ENCODE results near the gene PELO.
"Not testable (repeated sequence)": the region's sequence is repeated elsewhere in the genome, so short reads cannot be mapped to it uniquely, and the experiment has no call there.

Gene PELO

GRCh38 chr5:52787600-52788504, at the start of gene PELO, which contains the start of gene ITGA1:
Gene PELO, plus strand, starts transcription at chr5:52787916. Its CDS starts 12,479 bp downstream, at chr5:52800395.
Gene ITGA1, plus strand, starts transcription at chr5:52787916. Its CDS starts 438 bp downstream, at chr5:52788354.
- DNase-seq (ENCODE audit: low spot score), result no peak

- no peak for DNase-seq (ENCODE audit: low spot score)
These were observed 49.6 kb upstream of the PELO start for GRCh38 chr5:52738095-52738506.

GRCh38 chr5:52740007-52740406, 47.7 kb upstream of the PELO start:
- no peak for DNase-seq (ENCODE audit: low spot score)

GRCh38 chr5:52743012-52743411, 44.7 kb upstream of the PELO start:
- no peak for DNase-seq (ENCODE audit: low spot score)

- DNase-seq (ENCODE audit: low spot score), result no peak
These were observed 44.2 kb upstream of the PELO start for GRCh38 chr5:52743529-52743928.

GRCh38 chr5:52743970-52744369, 43.7 kb upstream of the PELO start:
- no peak for DNase-seq (ENCODE audit: low spot score)

GRCh38 chr5:52744867-52745458, 42.8 kb upstream of the PELO start:
- not testable (repeated sequence) for DNase-seq (ENCODE audit: low spot score)

- DNase-seq (ENCODE audit: low spot score), result no peak
These were observed 41.2 kb upstream of the PELO start for GRCh38 chr5:52746539-52746938.

GRCh38 chr5:52748590-52748989, 39.1 kb upstream of the PELO start:
- no peak for DNase-seq (ENCODE audit: low spot score)

- no peak for DNase-seq (ENCODE audit: low spot score)
These were observed 38.0 kb upstream of the PELO start for GRCh38 chr5:52749666-52750065.

- no peak for DNase-seq (ENCODE audit: low spot score)
These were observed 36.6 kb upstream of the PELO start for GRCh38 chr5:52751137-52751536.

- no peak for DNase-seq (ENCODE audit: low spot score)
These were observed 33.7 kb upstream of the PELO start for GRCh38 chr5:52754051-52754450.

- DNase-seq (ENCODE audit: low spot score), result no peak
These were observed 30.2 kb upstream of the PELO start for GRCh38 chr5:52757527-52757926.

GRCh38 chr5:52758014-52758413, 29.7 kb upstream of the PELO start:
- no peak for DNase-seq (ENCODE audit: low spot score)

GRCh38 chr5:52759331-52759730, 28.4 kb upstream of the PELO start:
- DNase-seq (ENCODE audit: low spot score), result no peak

- no peak for DNase-seq (ENCODE audit: low spot score)
These were observed 26.9 kb upstream of the PELO start for GRCh38 chr5:52760695-52761366.

- no peak for DNase-seq (ENCODE audit: low spot score)
These were observed 20.4 kb upstream of the PELO start for GRCh38 chr5:52767217-52767743.

- DNase-seq (ENCODE audit: low spot score), result no peak
These were observed 19.8 kb upstream of the PELO start for GRCh38 chr5:52767766-52768480.

GRCh38 chr5:52769061-52769460, 18.7 kb upstream of the PELO start:
- DNase-seq (ENCODE audit: low spot score), result no peak

GRCh38 chr5:52770287-52770939, 17.3 kb upstream of the PELO start:
- no peak for DNase-seq (ENCODE audit: low spot score)

- no peak for DNase-seq (ENCODE audit: low spot score)
These were observed 16.2 kb upstream of the PELO start for GRCh38 chr5:52771343-52772039.

Measured in hematopoietic multipotent progenitor cell treated with erythropoietin and hydrocortisone succinate and interleukin-3 and kit ligand, for 15 days (in vitro differentiated cells).